WTC11 (cell line): ENCODE data around the gene SPPL2B. TPM values are rescaled to one million over a fixed set of nuclear protein-coding genes. Genes with fewer than 3 reads are reported as not detected.

Experiments used
- CBFB ChIP-seq: sonication (generic); formaldehyde crosslinking; IDR thresholded peaks from 2 replicates; pipeline ENCODE4 v1.8.1; 2022; ENCODE audit warnings: mild to moderate bottlenecking, low read depth, missing genetic modification reagents
- CREM ChIP-seq: sonication (generic); formaldehyde crosslinking; IDR thresholded peaks from 2 replicates; pipeline ENCODE4 v1.8.1; 2022; ENCODE audit warnings: mild to moderate bottlenecking, missing genetic modification reagents, moderate library complexity
- EMX1 ChIP-seq: fragments of 250-450 bp; sonication (Bioruptor Pico); IDR thresholded peaks from 2 replicates; pipeline ENCODE4 v1.8.0; 2021; ENCODE audit warnings: mild to moderate bottlenecking
- ESRRA ChIP-seq: sonication (generic); formaldehyde crosslinking; IDR thresholded peaks from 2 replicates; pipeline ENCODE4 v1.8.1; 2022; ENCODE audit warnings: mild to moderate bottlenecking, missing genetic modification reagents, borderline replicate concordance
- FOXK1 ChIP-seq: sonication (generic); formaldehyde crosslinking; IDR thresholded peaks from 2 replicates; pipeline ENCODE4 v1.8.0; 2022; ENCODE audit warnings: mild to moderate bottlenecking, moderate library complexity, missing genetic modification reagents
- FOXP1 ChIP-seq: sonication (generic); formaldehyde crosslinking; IDR thresholded peaks from 2 replicates; pipeline ENCODE4 v1.8.0; 2022; ENCODE audit warnings: missing genetic modification reagents, mild to moderate bottlenecking, moderate library complexity, borderline replicate concordance
- GABPB1 ChIP-seq: sonication (generic); formaldehyde crosslinking; IDR thresholded peaks from 2 replicates; pipeline ENCODE4 v1.8.1; 2023; ENCODE audit warnings: mild to moderate bottlenecking, missing genetic modification reagents
- GTF2I ChIP-seq: fragments of 250-450 bp; sonication (Bioruptor Pico); conservative IDR thresholded peaks from 2 replicates; pipeline ENCODE4 v1.4.0; 2021; ENCODE audit warnings: mild to moderate bottlenecking
- KAT7 ChIP-seq: sonication (generic); formaldehyde crosslinking; IDR thresholded peaks from 2 replicates; pipeline ENCODE4 v1.8.1; 2023; ENCODE audit warnings: missing genetic modification reagents, mild to moderate bottlenecking, borderline replicate concordance
- MYBL2 ChIP-seq: sonication (generic); formaldehyde crosslinking; IDR thresholded peaks from 2 replicates; pipeline ENCODE4 v1.8.1; 2023; ENCODE audit warnings: mild to moderate bottlenecking, moderate library complexity, missing genetic modification reagents
- NFE2L1 ChIP-seq: sonication (generic); formaldehyde crosslinking; IDR thresholded peaks from 2 replicates; pipeline ENCODE4 v1.8.1; 2023; ENCODE audit warnings: missing genetic modification reagents
- NR2C2 ChIP-seq: sonication (generic); formaldehyde crosslinking; IDR thresholded peaks from 2 replicates; pipeline ENCODE4 v1.8.0; 2022; ENCODE audit warnings: mild to moderate bottlenecking, missing genetic modification reagents
- SP1 ChIP-seq: sonication (generic); formaldehyde crosslinking; conservative IDR thresholded peaks from 2 replicates; pipeline ENCODE4 v1.8.1; 2022; ENCODE audit warnings: missing genetic modification reagents
- TCF7 ChIP-seq: sonication (generic); formaldehyde crosslinking; IDR thresholded peaks from 2 replicates; pipeline ENCODE4 v1.8.0; 2022; ENCODE audit warnings: mild to moderate bottlenecking, low read depth, missing genetic modification reagents, moderate library complexity
- TEAD4 ChIP-seq: sonication (generic); formaldehyde crosslinking; IDR thresholded peaks from 2 replicates; pipeline ENCODE4 v1.8.0; 2022; ENCODE audit warnings: mild to moderate bottlenecking, missing genetic modification reagents
- ZNF121 ChIP-seq: sonication (generic); formaldehyde crosslinking; IDR thresholded peaks from 2 replicates; pipeline ENCODE4 v1.8.0; 2023; ENCODE audit warnings: missing genetic modification reagents
- ZNF671 ChIP-seq: fragments of 250-450 bp; sonication (Bioruptor Pico); IDR thresholded peaks from 2 replicates; pipeline ENCODE4 v1.8.0; 2021; ENCODE audit warnings: mild to moderate bottlenecking
- total RNA-seq: library from RNA; stranded (reverse); gene quantifications from 3 replicates; pipeline ENCODE4 v1.2.3, GENCODE V29; 2021
- TF ChIP-seq, protein P1 (sequence below): sonication (generic); formaldehyde crosslinking; IDR thresholded peaks from 2 replicates; pipeline ENCODE4 v1.8.1; 2022; ENCODE audit warnings: mild to moderate bottlenecking, moderate library complexity, missing genetic modification reagents
- TF ChIP-seq, protein P2 (sequence below): sonication (generic); formaldehyde crosslinking; IDR thresholded peaks from 2 replicates; pipeline ENCODE4 v1.8.1; 2022; ENCODE audit warnings: low read depth, mild to moderate bottlenecking, moderate library complexity, missing genetic modification reagents, borderline replicate concordance
- TF ChIP-seq, protein P3 (sequence below): sonication (generic); formaldehyde crosslinking; IDR thresholded peaks from 2 replicates; pipeline ENCODE4 v1.8.0; 2022; ENCODE audit warnings: mild to moderate bottlenecking, missing genetic modification reagents
- TF ChIP-seq, protein P4 (sequence below): sonication (generic); formaldehyde crosslinking; IDR thresholded peaks from 2 replicates; pipeline ENCODE4 v1.8.1; 2023; ENCODE audit warnings: mild to moderate bottlenecking, moderate library complexity, missing genetic modification reagents
- TF ChIP-seq, protein P5 (sequence below): fragments of 200-600 bp; IDR thresholded peaks from 2 replicates; pipeline ENCODE4 v1.8.0; 2022; ENCODE audit warnings: antibody characterized with exemption
- TF ChIP-seq, protein P6 (sequence below): sonication (generic); formaldehyde crosslinking; IDR thresholded peaks from 2 replicates; pipeline ENCODE4 v1.8.1; 2022; ENCODE audit warnings: missing genetic modification reagents, borderline replicate concordance
- TF ChIP-seq, protein P7 (sequence below): sonication (generic); formaldehyde crosslinking; IDR thresholded peaks from 2 replicates; pipeline ENCODE4 v1.8.1; 2023; ENCODE audit warnings: mild to moderate bottlenecking, missing genetic modification reagents, moderate library complexity
- TF ChIP-seq, protein P8 (sequence below): sonication (generic); formaldehyde crosslinking; IDR thresholded peaks from 2 replicates; pipeline ENCODE4 v1.8.1; 2022; ENCODE audit warnings: mild to moderate bottlenecking, missing genetic modification reagents, moderate library complexity, borderline replicate concordance
- TF ChIP-seq, protein P9 (sequence below): fragments of 250-450 bp; sonication (Bioruptor Pico); IDR thresholded peaks from 2 replicates; pipeline ENCODE4 v2.1.2; 2022; ENCODE audit warnings: mild to moderate bottlenecking, moderate library complexity

SPPL2B gene
- total RNA-seq, 1 experiment from 2014 or later, result 117 TPM

DNA sequence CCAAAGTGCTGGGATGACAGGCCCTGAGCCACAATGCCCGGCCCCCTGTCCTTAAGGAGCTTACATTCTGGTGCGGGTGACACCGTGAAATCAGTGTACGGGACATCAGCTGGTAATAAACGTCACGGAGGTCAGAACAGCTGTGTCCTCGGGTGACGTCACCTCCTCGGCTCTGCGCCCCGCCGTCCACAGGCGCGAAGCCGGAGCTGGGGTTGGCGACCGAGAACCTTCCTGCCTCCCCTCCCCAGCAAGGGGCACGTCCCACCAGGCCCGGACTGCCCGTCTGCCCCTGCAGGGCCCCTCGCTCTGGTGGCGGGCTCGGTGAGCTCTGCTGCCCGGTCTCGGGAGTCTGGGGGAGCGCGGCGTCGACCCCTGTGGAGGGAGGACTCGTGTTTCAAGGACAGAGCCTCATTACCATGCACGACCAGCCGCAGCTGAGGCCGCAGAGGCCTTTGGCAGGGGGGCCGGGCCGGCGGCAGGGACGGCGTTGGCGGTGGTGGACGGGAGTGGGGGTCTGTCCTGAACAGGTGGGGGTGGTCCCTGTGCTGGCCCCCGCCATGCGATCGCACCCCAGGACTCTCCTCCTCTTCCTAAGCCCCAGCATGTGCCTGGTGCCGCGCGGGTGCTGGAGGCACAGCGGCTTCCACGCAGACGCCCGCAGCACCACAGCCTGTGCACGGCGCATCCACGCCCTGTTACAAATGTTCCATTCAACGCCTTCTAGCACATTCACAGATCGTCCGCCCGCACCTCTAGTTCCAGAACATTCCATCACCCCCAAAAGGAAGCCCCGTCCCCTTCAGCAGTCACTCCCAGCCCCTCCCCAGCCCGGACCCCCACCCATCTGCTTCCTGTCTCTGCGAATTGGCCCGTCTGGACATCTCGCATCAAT is 25.9 kb upstream of the SPPL2B start (continued):
- TF ChIP-seq, protein P1, sequence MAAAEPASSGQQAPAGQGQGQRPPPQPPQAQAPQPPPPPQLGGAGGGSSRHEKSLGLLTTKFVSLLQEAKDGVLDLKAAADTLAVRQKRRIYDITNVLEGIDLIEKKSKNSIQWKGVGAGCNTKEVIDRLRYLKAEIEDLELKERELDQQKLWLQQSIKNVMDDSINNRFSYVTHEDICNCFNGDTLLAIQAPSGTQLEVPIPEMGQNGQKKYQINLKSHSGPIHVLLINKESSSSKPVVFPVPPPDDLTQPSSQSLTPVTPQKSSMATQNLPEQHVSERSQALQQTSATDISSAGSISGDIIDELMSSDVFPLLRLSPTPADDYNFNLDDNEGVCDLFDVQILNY, result 0 out of 2 replicates have a peak, but pooled peaks have one; percentile 63
- TF ChIP-seq NFE2L1 (CRISPR knock-in tag) (0 out of 2 replicates have a peak, but pooled peaks have one; percentile 47), CREM (0 out of 2 replicates have a peak, but pooled peaks have one; percentile 53), SP1 (CRISPR knock-in tag) (peak; percentile 52; the same call in 1 of the 2 replicates), TEAD4 (no peak), FOXP1 (CRISPR knock-in tag) (peak; percentile 49; the same call in 1 of the 2 replicates), FOXK1 (peak; percentile 67; the same call in 1 of the 2 replicates), NR2C2 (CRISPR knock-in tag) (no peak), TCF7 (peak; percentile 42; the same call in 1 of the 2 replicates), GTF2I (CRISPR knock-in tag) (no peak), ESRRA (CRISPR knock-in tag) (no peak), EMX1 (CRISPR knock-in tag) (no peak), ZNF671 (no peak), KAT7 (peak; percentile 64; the same call in 1 of the 2 replicates), ZNF121 (CRISPR knock-in tag) (no peak), GABPB1 (CRISPR knock-in tag) (no peak), MYBL2 (CRISPR knock-in tag) (0 out of 2 replicates have a peak, but pooled peaks have one; percentile 56), CBFB (CRISPR knock-in tag) (no peak)
- TF ChIP-seq, protein P2, sequence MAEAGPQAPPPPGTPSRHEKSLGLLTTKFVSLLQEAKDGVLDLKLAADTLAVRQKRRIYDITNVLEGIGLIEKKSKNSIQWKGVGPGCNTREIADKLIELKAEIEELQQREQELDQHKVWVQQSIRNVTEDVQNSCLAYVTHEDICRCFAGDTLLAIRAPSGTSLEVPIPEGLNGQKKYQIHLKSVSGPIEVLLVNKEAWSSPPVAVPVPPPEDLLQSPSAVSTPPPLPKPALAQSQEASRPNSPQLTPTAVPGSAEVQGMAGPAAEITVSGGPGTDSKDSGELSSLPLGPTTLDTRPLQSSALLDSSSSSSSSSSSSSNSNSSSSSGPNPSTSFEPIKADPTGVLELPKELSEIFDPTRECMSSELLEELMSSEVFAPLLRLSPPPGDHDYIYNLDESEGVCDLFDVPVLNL (CRISPR knock-in tag), result no peak
- TF ChIP-seq, protein P3, sequence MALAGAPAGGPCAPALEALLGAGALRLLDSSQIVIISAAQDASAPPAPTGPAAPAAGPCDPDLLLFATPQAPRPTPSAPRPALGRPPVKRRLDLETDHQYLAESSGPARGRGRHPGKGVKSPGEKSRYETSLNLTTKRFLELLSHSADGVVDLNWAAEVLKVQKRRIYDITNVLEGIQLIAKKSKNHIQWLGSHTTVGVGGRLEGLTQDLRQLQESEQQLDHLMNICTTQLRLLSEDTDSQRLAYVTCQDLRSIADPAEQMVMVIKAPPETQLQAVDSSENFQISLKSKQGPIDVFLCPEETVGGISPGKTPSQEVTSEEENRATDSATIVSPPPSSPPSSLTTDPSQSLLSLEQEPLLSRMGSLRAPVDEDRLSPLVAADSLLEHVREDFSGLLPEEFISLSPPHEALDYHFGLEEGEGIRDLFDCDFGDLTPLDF (CRISPR knock-in tag), result peak; percentile 82; the same call in 1 of the 2 replicates
- TF ChIP-seq, protein P4, sequence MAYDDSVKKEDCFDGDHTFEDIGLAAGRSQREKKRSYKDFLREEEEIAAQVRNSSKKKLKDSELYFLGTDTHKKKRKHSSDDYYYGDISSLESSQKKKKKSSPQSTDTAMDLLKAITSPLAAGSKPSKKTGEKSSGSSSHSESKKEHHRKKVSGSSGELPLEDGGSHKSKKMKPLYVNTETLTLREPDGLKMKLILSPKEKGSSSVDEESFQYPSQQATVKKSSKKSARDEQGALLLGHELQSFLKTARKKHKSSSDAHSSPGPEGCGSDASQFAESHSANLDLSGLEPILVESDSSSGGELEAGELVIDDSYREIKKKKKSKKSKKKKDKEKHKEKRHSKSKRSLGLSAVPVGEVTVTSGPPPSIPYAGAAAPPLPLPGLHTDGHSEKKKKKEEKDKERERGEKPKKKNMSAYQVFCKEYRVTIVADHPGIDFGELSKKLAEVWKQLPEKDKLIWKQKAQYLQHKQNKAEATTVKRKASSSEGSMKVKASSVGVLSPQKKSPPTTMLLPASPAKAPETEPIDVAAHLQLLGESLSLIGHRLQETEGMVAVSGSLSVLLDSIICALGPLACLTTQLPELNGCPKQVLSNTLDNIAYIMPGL (CRISPR knock-in tag), result peak; percentile 40; the same call in 1 of the 2 replicates
- TF ChIP-seq, protein P5, sequence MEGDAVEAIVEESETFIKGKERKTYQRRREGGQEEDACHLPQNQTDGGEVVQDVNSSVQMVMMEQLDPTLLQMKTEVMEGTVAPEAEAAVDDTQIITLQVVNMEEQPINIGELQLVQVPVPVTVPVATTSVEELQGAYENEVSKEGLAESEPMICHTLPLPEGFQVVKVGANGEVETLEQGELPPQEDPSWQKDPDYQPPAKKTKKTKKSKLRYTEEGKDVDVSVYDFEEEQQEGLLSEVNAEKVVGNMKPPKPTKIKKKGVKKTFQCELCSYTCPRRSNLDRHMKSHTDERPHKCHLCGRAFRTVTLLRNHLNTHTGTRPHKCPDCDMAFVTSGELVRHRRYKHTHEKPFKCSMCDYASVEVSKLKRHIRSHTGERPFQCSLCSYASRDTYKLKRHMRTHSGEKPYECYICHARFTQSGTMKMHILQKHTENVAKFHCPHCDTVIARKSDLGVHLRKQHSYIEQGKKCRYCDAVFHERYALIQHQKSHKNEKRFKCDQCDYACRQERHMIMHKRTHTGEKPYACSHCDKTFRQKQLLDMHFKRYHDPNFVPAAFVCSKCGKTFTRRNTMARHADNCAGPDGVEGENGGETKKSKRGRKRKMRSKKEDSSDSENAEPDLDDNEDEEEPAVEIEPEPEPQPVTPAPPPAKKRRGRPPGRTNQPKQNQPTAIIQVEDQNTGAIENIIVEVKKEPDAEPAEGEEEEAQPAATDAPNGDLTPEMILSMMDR, result no peak
- TF ChIP-seq, protein P6, sequence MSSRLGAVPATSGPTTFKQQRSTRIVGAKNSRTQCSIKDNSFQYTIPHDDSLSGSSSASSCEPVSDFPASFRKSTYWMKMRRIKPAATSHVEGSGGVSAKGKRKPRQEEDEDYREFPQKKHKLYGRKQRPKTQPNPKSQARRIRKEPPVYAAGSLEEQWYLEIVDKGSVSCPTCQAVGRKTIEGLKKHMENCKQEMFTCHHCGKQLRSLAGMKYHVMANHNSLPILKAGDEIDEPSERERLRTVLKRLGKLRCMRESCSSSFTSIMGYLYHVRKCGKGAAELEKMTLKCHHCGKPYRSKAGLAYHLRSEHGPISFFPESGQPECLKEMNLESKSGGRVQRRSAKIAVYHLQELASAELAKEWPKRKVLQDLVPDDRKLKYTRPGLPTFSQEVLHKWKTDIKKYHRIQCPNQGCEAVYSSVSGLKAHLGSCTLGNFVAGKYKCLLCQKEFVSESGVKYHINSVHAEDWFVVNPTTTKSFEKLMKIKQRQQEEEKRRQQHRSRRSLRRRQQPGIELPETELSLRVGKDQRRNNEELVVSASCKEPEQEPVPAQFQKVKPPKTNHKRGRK (CRISPR knock-in tag), result no peak
- TF ChIP-seq, protein P7, sequence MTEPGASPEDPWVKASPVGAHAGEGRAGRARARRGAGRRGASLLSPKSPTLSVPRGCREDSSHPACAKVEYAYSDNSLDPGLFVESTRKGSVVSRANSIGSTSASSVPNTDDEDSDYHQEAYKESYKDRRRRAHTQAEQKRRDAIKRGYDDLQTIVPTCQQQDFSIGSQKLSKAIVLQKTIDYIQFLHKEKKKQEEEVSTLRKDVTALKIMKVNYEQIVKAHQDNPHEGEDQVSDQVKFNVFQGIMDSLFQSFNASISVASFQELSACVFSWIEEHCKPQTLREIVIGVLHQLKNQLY, result peak; percentile 81; the same call in 1 of the 2 replicates
- TF ChIP-seq, protein P8, sequence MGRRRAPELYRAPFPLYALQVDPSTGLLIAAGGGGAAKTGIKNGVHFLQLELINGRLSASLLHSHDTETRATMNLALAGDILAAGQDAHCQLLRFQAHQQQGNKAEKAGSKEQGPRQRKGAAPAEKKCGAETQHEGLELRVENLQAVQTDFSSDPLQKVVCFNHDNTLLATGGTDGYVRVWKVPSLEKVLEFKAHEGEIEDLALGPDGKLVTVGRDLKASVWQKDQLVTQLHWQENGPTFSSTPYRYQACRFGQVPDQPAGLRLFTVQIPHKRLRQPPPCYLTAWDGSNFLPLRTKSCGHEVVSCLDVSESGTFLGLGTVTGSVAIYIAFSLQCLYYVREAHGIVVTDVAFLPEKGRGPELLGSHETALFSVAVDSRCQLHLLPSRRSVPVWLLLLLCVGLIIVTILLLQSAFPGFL (CRISPR knock-in tag), result no peak
- TF ChIP-seq, protein P9, sequence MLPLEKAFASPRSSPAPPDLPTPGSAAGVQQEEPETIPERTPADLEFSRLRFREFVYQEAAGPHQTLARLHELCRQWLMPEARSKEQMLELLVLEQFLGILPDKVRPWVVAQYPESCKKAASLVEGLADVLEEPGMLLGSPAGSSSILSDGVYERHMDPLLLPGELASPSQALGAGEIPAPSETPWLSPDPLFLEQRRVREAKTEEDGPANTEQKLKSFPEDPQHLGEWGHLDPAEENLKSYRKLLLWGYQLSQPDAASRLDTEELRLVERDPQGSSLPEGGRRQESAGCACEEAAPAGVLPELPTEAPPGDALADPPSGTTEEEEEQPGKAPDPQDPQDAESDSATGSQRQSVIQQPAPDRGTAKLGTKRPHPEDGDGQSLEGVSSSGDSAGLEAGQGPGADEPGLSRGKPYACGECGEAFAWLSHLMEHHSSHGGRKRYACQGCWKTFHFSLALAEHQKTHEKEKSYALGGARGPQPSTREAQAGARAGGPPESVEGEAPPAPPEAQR (CRISPR knock-in tag), result no peak
